ENCODE results near the gene THRAP3.
A peak's percentile ranks its signal among the peaks of the same experiment; 100 is the strongest.
"Not testable (repeated sequence)": the region's sequence is repeated elsewhere in the genome, so short reads cannot be mapped to it uniquely, and the experiment has no call there.

Gene THRAP3

GRCh38 chr1:36223996-36224536 lies at the start of gene THRAP3:
Gene THRAP3 (plus strand): TSS chr1:36224443. CDS start chr1:36282564, 58,121 bp downstream.
- peak; percentile 97 for DNase-seq

GRCh38 chr1:36174713-36175112 lies 49.5 kb upstream of the THRAP3 start:
- no peak for DNase-seq

- no peak for DNase-seq
Observed at GRCh38 chr1:36175137-36176095, 48.8 kb upstream of the THRAP3 start.

GRCh38 chr1:36176106-36176949 lies 47.9 kb upstream of the THRAP3 start:
- DNase-seq = no peak

GRCh38 chr1:36177589-36178431 lies 46.4 kb upstream of the THRAP3 start:
- DNase-seq = no peak

- DNase-seq = no peak
Observed at GRCh38 chr1:36178471-36179219, 45.6 kb upstream of the THRAP3 start.

- no peak for DNase-seq
Observed at GRCh38 chr1:36179220-36179600, 45.0 kb upstream of the THRAP3 start.

GRCh38 chr1:36182734-36183133 lies 41.5 kb upstream of the THRAP3 start:
- DNase-seq = no peak

- no peak for DNase-seq
Observed at GRCh38 chr1:36183309-36183856, 40.9 kb upstream of the THRAP3 start.

- peak; percentile 86 for DNase-seq
Observed at GRCh38 chr1:36187800-36188593, 36.2 kb upstream of the THRAP3 start.

- DNase-seq = not testable (repeated sequence)
Observed at GRCh38 chr1:36196805-36197204, 27.4 kb upstream of the THRAP3 start.

GRCh38 chr1:36198641-36199040 lies 25.6 kb upstream of the THRAP3 start:
- no peak for DNase-seq

- no peak for DNase-seq
Observed at GRCh38 chr1:36199934-36200741, 24.1 kb upstream of the THRAP3 start.

GRCh38 chr1:36203027-36203553 lies 21.2 kb upstream of the THRAP3 start:
- no peak for DNase-seq

- no peak for DNase-seq
Observed at GRCh38 chr1:36203554-36204346, 20.5 kb upstream of the THRAP3 start.

GRCh38 chr1:36204347-36204909 lies 19.8 kb upstream of the THRAP3 start:
- DNase-seq = no peak

- no peak for DNase-seq
Observed at GRCh38 chr1:36206323-36206858, 17.9 kb upstream of the THRAP3 start.

GRCh38 chr1:36207339-36207738 lies 16.9 kb upstream of the THRAP3 start:
- DNase-seq = no peak

Data from amniotic stem cell (primary cell).